ENCODE measurements around the gene CDH3.

CDH3 gene

GRCh38 chr16:68734782-68735181, 89.7 kb downstream of the CDH3 start:
- Histone ChIP-seq H3K27ac (ENCODE audit: low read depth, low read length) (no peak overlapping the region), H3K27me3 (ENCODE audit: control insufficient read depth, low read length) (no peaks in the 10 kb centered on the region), H3K9me3 (ENCODE audit: control insufficient read depth, insufficient read depth, low read length) (no peaks in the 10 kb centered on the region), H3K4me1 (ENCODE audit: control insufficient read depth, low read length) (no peaks in the 10 kb centered on the region; the same call in 1 of the 2 replicates), H3K79me2 (ENCODE audit: control insufficient read depth, low read length) (no peaks in the 10 kb centered on the region), H3K4me2 (ENCODE audit: low read length) (no peak overlapping the region), H3K9me2 (replicated peaks; ENCODE audit: control insufficient read depth, low read length) (no peaks in the 10 kb centered on the region), H3K36me3 (ENCODE audit: control insufficient read depth, low read length) (no peaks in the 10 kb centered on the region), H4K20me1 (ENCODE audit: control insufficient read depth, insufficient read depth, low read depth, low read length) (no peaks in the 10 kb centered on the region), H3K4me3 (ENCODE audit: low read length) (no peak overlapping the region), H3F3A (ENCODE audit: control insufficient read depth, insufficient read depth) (no peaks in the 10 kb centered on the region)
- TF ChIP-seq EZH2phosphoT487 (IDR thresholded peaks at IDR 0.05; ENCODE audit: borderline replicate concordance, low read length) (no peak), CTCF (IDR thresholded peaks at IDR 0.05; ENCODE audit: low read depth, low read length, poor library complexity, severe bottlenecking) (no peak)

DNA sequence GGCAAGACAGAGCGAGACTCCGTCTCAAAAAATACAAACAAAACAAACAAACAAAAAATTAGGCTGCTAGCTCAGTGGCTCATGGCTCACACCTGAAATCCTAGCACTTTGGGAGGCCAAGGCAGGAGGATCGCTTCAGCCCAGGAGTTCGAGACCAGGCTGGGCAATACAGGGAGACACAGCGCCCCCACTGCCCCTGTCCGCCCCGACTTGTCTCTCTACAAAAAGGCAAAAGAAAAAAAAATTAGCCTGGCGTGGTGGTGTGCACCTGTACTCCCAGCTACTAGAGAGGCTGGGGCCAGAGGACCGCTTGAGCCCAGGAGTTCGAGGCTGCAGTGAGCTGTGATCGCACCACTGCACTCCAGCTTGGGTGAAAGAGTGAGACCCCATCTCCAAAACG, 91.5 kb downstream of the CDH3 start:
- no peak overlapping the region for H3K4me2 ChIP-seq (ENCODE audit: low read length)
- H3K27ac ChIP-seq (ENCODE audit: low read depth, low read length), result no peak overlapping the region
- H3K9me2 ChIP-seq (replicated peaks; ENCODE audit: control insufficient read depth, low read length), result no peaks in the 10 kb centered on the region
- peaks cover 6% of the 10 kb centered on the region for H3K4me1 ChIP-seq (ENCODE audit: control insufficient read depth, low read length)
- H3K9me3 ChIP-seq (ENCODE audit: control insufficient read depth, insufficient read depth, low read length), result no peaks in the 10 kb centered on the region
- no peaks in the 10 kb centered on the region for H3F3A ChIP-seq (ENCODE audit: control insufficient read depth, insufficient read depth)
- H3K36me3 ChIP-seq (ENCODE audit: control insufficient read depth, low read length), result no peaks in the 10 kb centered on the region
- no peaks in the 10 kb centered on the region for H3K79me2 ChIP-seq (ENCODE audit: control insufficient read depth, low read length)
- no peak for TF ChIP-seq CTCF (IDR thresholded peaks at IDR 0.05; ENCODE audit: low read depth, low read length, poor library complexity, severe bottlenecking)
- TF ChIP-seq EZH2phosphoT487 (IDR thresholded peaks at IDR 0.05; ENCODE audit: borderline replicate concordance, low read length), result no peak
- no peaks in the 10 kb centered on the region for H4K20me1 ChIP-seq (ENCODE audit: control insufficient read depth, insufficient read depth, low read depth, low read length)
- H3K27me3 ChIP-seq (ENCODE audit: control insufficient read depth, low read length), result no peaks in the 10 kb centered on the region
- no peak overlapping the region for H3K4me3 ChIP-seq (ENCODE audit: low read length)

GRCh38 chr16:68737046-68737729, 92.1 kb downstream of the CDH3 start, which contains the start of gene CDH1:
CDH1 (plus strand) TSS chr16:68737292; CDS start chr16:68737416, 124 bp downstream.
- peaks cover 6% of the 10 kb centered on the region for H3K4me1 ChIP-seq (ENCODE audit: control insufficient read depth, low read length)
- no peaks in the 10 kb centered on the region for H3K36me3 ChIP-seq (ENCODE audit: control insufficient read depth, low read length)
- H3K9me3 ChIP-seq (ENCODE audit: control insufficient read depth, insufficient read depth, low read length), result no peaks in the 10 kb centered on the region
- H3K4me3 ChIP-seq (ENCODE audit: low read length), result no peak within 1 kb of the TSS
- no peaks in the 10 kb centered on the region for H3K27me3 ChIP-seq (ENCODE audit: control insufficient read depth, low read length)
- H3K27ac ChIP-seq (ENCODE audit: low read depth, low read length), result no peak within 1 kb of the TSS
- no peaks in the 10 kb centered on the region for H3K79me2 ChIP-seq (ENCODE audit: control insufficient read depth, low read length)
- no peaks in the 10 kb centered on the region for H3K9me2 ChIP-seq (replicated peaks; ENCODE audit: control insufficient read depth, low read length)
- TF ChIP-seq EZH2phosphoT487 (IDR thresholded peaks at IDR 0.05; ENCODE audit: borderline replicate concordance, low read length), result no peak
- H3K4me2 ChIP-seq (ENCODE audit: low read length), result no peak within 1 kb of the TSS
- H3F3A ChIP-seq (ENCODE audit: control insufficient read depth, insufficient read depth), result no peaks in the 10 kb centered on the region
- H4K20me1 ChIP-seq (ENCODE audit: control insufficient read depth, insufficient read depth, low read depth, low read length), result no peaks in the 10 kb centered on the region

All from DOHH2 (cell line).